ENCODE measurements around the gene SEMA3D. TPM values are rescaled to one million over a fixed set of nuclear protein-coding genes. Genes with fewer than 3 reads are reported as not detected.

The SEMA3D gene
- total RNA-seq, 4 donors from 2014 or later = 1.4 to 1.6 (median 1.5) TPM; not detected in 1

DNA sequence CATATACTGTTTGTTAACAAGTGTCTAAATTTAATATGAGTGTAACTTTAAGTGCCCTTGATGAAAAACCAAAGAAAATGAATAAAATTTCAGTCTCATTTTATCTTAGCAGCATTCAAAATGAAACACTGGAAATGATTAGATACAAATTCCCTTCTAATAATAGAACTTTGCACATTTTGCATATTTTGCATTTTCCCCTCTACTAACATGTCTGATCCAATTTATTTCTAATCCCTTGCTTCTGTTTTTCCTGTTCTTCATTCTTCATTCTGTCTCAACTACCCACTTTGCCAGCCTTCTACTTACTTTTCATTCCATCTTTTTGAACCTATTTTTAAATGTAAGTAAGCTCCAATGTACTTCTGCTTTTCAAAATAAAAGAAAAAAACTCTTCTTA lies 42.7 kb upstream of the SEMA3D start:
- in situ Hi-C loops (cut with MboI; ENCODE audit: low pct_ligation_motif_present in 1 of 4, low pct_unique_long_range_greater_than_20kb in 1 of 4, low sequenced_read_pairs in 3 of 4) = no loop called here
- Histone ChIP-seq H3K4me3 (no peak overlapping the region), H3K9me3 (no peaks in the 10 kb centered on the region), H3K27me3 (no peaks in the 10 kb centered on the region), H3K4me1 (no peaks in the 10 kb centered on the region), H3K36me3 (no peaks in the 10 kb centered on the region), H3K27ac (no peak overlapping the region)
- DNase-seq = no peak
- intact Hi-C loops (cut with DNase I; ENCODE audit: low total_unique reads) = no loop called here
- no peak for TF ChIP-seq CTCF (IDR thresholded peaks at IDR 0.05)
- TF ChIP-seq POLR2A (IDR thresholded peaks at IDR 0.05) = no peak
- TF ChIP-seq EP300 (IDR thresholded peaks at IDR 0.05; ENCODE audit: low read depth) = no peak
- TF ChIP-seq POLR2AphosphoS5 (IDR thresholded peaks at IDR 0.05) = no peak

GRCh38 chr7:85226361-85227085 lies 39.7 kb upstream of the SEMA3D start:
- H3K9me3 ChIP-seq = no peaks in the 10 kb centered on the region

DNA sequence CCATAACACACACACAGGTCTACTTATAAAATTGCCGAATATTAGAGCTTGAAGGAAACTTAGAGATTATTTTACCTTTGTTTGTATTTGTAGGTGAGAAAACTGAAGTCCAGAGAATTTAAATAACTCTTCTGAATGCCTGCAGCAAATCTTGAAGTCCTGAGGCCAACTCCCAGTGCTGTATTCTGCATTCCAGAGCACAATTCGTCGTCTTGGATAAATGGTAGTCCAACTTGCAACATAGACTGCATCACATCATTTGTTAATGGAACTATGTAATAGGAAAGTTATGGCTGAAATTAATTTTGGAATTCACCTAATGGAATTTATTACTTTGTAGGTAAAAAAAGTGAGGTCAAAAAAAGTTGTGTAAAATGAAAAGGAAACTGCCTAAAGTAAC lies 37.3 kb upstream of the SEMA3D start:
- Histone ChIP-seq H3K4me3 (no peak overlapping the region), H3K27ac (no peak overlapping the region), H3K4me1 (no peaks in the 10 kb centered on the region), H3K27me3 (no peaks in the 10 kb centered on the region), H3K9me3 (no peaks in the 10 kb centered on the region), H3K36me3 (no peaks in the 10 kb centered on the region)
- TF ChIP-seq CTCF (IDR thresholded peaks at IDR 0.05) (no peak), POLR2AphosphoS5 (IDR thresholded peaks at IDR 0.05) (no peak), EP300 (IDR thresholded peaks at IDR 0.05; ENCODE audit: low read depth) (no peak), POLR2A (IDR thresholded peaks at IDR 0.05) (no peak)
- DNase-seq = no peak
- intact Hi-C loops (cut with DNase I; ENCODE audit: low total_unique reads) (no loop called here), in situ Hi-C loops (cut with MboI; ENCODE audit: low pct_ligation_motif_present in 1 of 4, low pct_unique_long_range_greater_than_20kb in 1 of 4, low sequenced_read_pairs in 3 of 4) (no loop called here)
- 64 to 66% methylated on average over 3 of the region's 3 CpGs for WGBS, 2 donors (ENCODE audit: low coverage in 1 of 2)

More at GRCh38 chr7:85226361-85227085, 39.7 kb upstream of the SEMA3D start:
- intact Hi-C loops (cut with DNase I; ENCODE audit: low total_unique reads) (no loop called here), in situ Hi-C loops (cut with MboI; ENCODE audit: low pct_ligation_motif_present in 1 of 4, low pct_unique_long_range_greater_than_20kb in 1 of 4, low sequenced_read_pairs in 3 of 4) (no loop called here)
- WGBS, 2 donors (ENCODE audit: low coverage in 1 of 2) = 48 to 49% methylated on average over 3 of the region's 3 CpGs
- H3K27ac ChIP-seq = no peak overlapping the region
- H3K27me3 ChIP-seq = no peaks in the 10 kb centered on the region
- no peaks in the 10 kb centered on the region for H3K36me3 ChIP-seq
- no peak overlapping the region for H3K4me3 ChIP-seq
- TF ChIP-seq POLR2A (IDR thresholded peaks at IDR 0.05) = no peak
- TF ChIP-seq CTCF (IDR thresholded peaks at IDR 0.05) = no peak
- no peak for TF ChIP-seq POLR2AphosphoS5 (IDR thresholded peaks at IDR 0.05)
- TF ChIP-seq EP300 (IDR thresholded peaks at IDR 0.05; ENCODE audit: low read depth) = no peak
- H3K4me1 ChIP-seq = no peaks in the 10 kb centered on the region
- DNase-seq = no peak

GRCh38 chr7:85222522-85222921 lies 35.7 kb upstream of the SEMA3D start:
- in situ Hi-C loops (cut with MboI; ENCODE audit: low pct_ligation_motif_present in 1 of 4, low pct_unique_long_range_greater_than_20kb in 1 of 4, low sequenced_read_pairs in 3 of 4) (no loop called here), intact Hi-C loops (cut with DNase I; ENCODE audit: low total_unique reads) (no loop called here)
- no peak for DNase-seq
- Histone ChIP-seq H3K36me3 (no peaks in the 10 kb centered on the region), H3K27me3 (no peaks in the 10 kb centered on the region), H3K4me3 (no peak overlapping the region), H3K9me3 (no peaks in the 10 kb centered on the region), H3K4me1 (no peaks in the 10 kb centered on the region), H3K27ac (no peak overlapping the region)
- no peak for TF ChIP-seq CTCF (IDR thresholded peaks at IDR 0.05)
- TF ChIP-seq POLR2AphosphoS5 (IDR thresholded peaks at IDR 0.05) = no peak
- no peak for TF ChIP-seq EP300 (IDR thresholded peaks at IDR 0.05; ENCODE audit: low read depth)
- no peak for TF ChIP-seq POLR2A (IDR thresholded peaks at IDR 0.05)
- 49 to 80% methylated on average over 2 to 4 of the region's 4 CpGs for WGBS, 2 donors (ENCODE audit: low coverage in 1 of 2)

Data from transverse colon (tissue), 4 donors.